HEK293 (cell line): ENCODE results near the gene LRP1.

Source experiments
- BCL11A ChIP-seq: fragments of 450-650 bp; formaldehyde crosslinking; IDR thresholded peaks from 2 replicates; pipeline ENCODE4 v1.5.1; 2016; ENCODE audit warnings: low read depth, missing biosample characterization, missing genetic modification characterization
- OVOL3 ChIP-seq: fragments of 450-650 bp; formaldehyde crosslinking; IDR thresholded peaks from 2 replicates; pipeline ENCODE4 v1.5.1; 2016; ENCODE audit warnings: missing biosample characterization, missing genetic modification characterization
- REPIN1 ChIP-seq: fragments of 450-650 bp; formaldehyde crosslinking; IDR thresholded peaks from 2 replicates; pipeline ENCODE4 v1.5.1; 2017; ENCODE audit warnings: missing biosample characterization, missing genetic modification characterization, low read depth
- SALL2 ChIP-seq: fragments of 450-650 bp; formaldehyde crosslinking; IDR thresholded peaks from 2 replicates; pipeline ENCODE4 v1.5.0; 2017; ENCODE audit warnings: missing biosample characterization, mild to moderate bottlenecking, missing genetic modification characterization, borderline replicate concordance
- SP7 ChIP-seq: fragments of 450-650 bp; formaldehyde crosslinking; IDR thresholded peaks from 2 replicates; pipeline ENCODE4 v1.5.1; 2016; ENCODE audit warnings: missing biosample characterization, missing genetic modification characterization
- YY2 ChIP-seq: fragments of 450-650 bp; formaldehyde crosslinking; IDR thresholded peaks from 2 replicates; pipeline ENCODE4 v1.5.1; 2016; ENCODE audit warnings: missing biosample characterization, missing genetic modification characterization
- ZBTB48 ChIP-seq: fragments of 450-650 bp; formaldehyde crosslinking; IDR thresholded peaks from 2 replicates; pipeline ENCODE4 v1.5.1; 2016; ENCODE audit warnings: missing biosample characterization, missing genetic modification characterization
- ZEB2 ChIP-seq: fragments of 450-650 bp; formaldehyde crosslinking; IDR thresholded peaks from 2 replicates; pipeline ENCODE4 v1.5.1; 2016; ENCODE audit warnings: missing biosample characterization, missing genetic modification characterization
- ZNF121 ChIP-seq: fragments of 450-650 bp; formaldehyde crosslinking; IDR thresholded peaks from 2 replicates; pipeline ENCODE4 v1.5.1; 2016; ENCODE audit warnings: missing biosample characterization, missing genetic modification characterization
- ZNF223 ChIP-seq: fragments of 450-650 bp; formaldehyde crosslinking; IDR thresholded peaks from 2 replicates; pipeline ENCODE4 v1.5.1; 2016; ENCODE audit warnings: missing biosample characterization, missing genetic modification characterization
- ZNF248 ChIP-seq: fragments of 450-650 bp; formaldehyde crosslinking; IDR thresholded peaks from 2 replicates; pipeline ENCODE4 v1.5.1; 2017; ENCODE audit warnings: missing biosample characterization, missing genetic modification characterization
- ZNF324 ChIP-seq: fragments of 450-650 bp; formaldehyde crosslinking; IDR thresholded peaks from 2 replicates; pipeline ENCODE4 v1.5.1; 2016; ENCODE audit warnings: missing biosample characterization, missing genetic modification characterization
- ZNF366 ChIP-seq: fragments of 450-650 bp; formaldehyde crosslinking; conservative IDR thresholded peaks from 2 replicates; pipeline ENCODE4 v1.5.1; 2016; ENCODE audit warnings: missing biosample characterization, missing genetic modification characterization
- ZNF571 ChIP-seq: fragments of 450-650 bp; formaldehyde crosslinking; IDR thresholded peaks from 2 replicates; pipeline ENCODE4 v1.5.0; 2017; ENCODE audit warnings: missing biosample characterization, missing genetic modification characterization
- ZNF600 ChIP-seq: fragments of 450-650 bp; formaldehyde crosslinking; IDR thresholded peaks from 2 replicates; pipeline ENCODE4 v1.5.1; 2016; ENCODE audit warnings: missing biosample characterization, missing genetic modification characterization
- ZNF629 ChIP-seq: fragments of 450-650 bp; formaldehyde crosslinking; IDR thresholded peaks from 2 replicates; pipeline ENCODE4 v1.5.1; 2017; ENCODE audit warnings: missing biosample characterization, missing genetic modification characterization
- ZNF654 ChIP-seq: fragments of 450-650 bp; formaldehyde crosslinking; IDR thresholded peaks from 2 replicates; pipeline ENCODE4 v1.5.1; 2016; ENCODE audit warnings: low read depth, missing biosample characterization, missing genetic modification characterization
- ZNF660 ChIP-seq: fragments of 450-650 bp; IDR thresholded peaks from 2 replicates; pipeline ENCODE4 v1.5.1; 2018; ENCODE audit warnings: missing biosample characterization, mild to moderate bottlenecking, missing genetic modification characterization
- ZSCAN23 ChIP-seq: fragments of 450-650 bp; formaldehyde crosslinking; IDR thresholded peaks from 2 replicates; pipeline ENCODE4 v1.5.1; 2016; ENCODE audit warnings: missing biosample characterization, missing genetic modification characterization
- TF ChIP-seq, protein P1 (sequence below): fragments of 450-650 bp; formaldehyde crosslinking; IDR thresholded peaks from 2 replicates; pipeline ENCODE4 v1.5.1; 2016; ENCODE audit warnings: missing biosample characterization, missing genetic modification characterization
- TF ChIP-seq, protein P2 (sequence below): fragments of 450-650 bp; formaldehyde crosslinking; IDR thresholded peaks from 2 replicates; pipeline ENCODE4 v1.5.1; 2016; ENCODE audit warnings: missing biosample characterization, missing genetic modification characterization
- TF ChIP-seq, protein P3 (sequence below): fragments of 450-650 bp; formaldehyde crosslinking; IDR thresholded peaks from 2 replicates; pipeline ENCODE4 v1.5.1; 2016; ENCODE audit warnings: missing biosample characterization, missing genetic modification characterization
- TF ChIP-seq, protein P4 (sequence below): fragments of 450-650 bp; formaldehyde crosslinking; IDR thresholded peaks from 2 replicates; pipeline ENCODE4 v1.5.1; 2016; ENCODE audit warnings: missing biosample characterization, missing genetic modification characterization
- TF ChIP-seq, protein P5 (sequence below): fragments of 450-650 bp; formaldehyde crosslinking; IDR thresholded peaks from 2 replicates; pipeline ENCODE4 v1.5.1; 2016; ENCODE audit warnings: missing biosample characterization, missing genetic modification characterization
- TF ChIP-seq, protein P6 (sequence below): fragments of 450-650 bp; formaldehyde crosslinking; IDR thresholded peaks from 2 replicates; pipeline ENCODE4 v1.5.1; 2016; ENCODE audit warnings: missing biosample characterization, missing genetic modification characterization, borderline replicate concordance

Gene LRP1

DNA sequence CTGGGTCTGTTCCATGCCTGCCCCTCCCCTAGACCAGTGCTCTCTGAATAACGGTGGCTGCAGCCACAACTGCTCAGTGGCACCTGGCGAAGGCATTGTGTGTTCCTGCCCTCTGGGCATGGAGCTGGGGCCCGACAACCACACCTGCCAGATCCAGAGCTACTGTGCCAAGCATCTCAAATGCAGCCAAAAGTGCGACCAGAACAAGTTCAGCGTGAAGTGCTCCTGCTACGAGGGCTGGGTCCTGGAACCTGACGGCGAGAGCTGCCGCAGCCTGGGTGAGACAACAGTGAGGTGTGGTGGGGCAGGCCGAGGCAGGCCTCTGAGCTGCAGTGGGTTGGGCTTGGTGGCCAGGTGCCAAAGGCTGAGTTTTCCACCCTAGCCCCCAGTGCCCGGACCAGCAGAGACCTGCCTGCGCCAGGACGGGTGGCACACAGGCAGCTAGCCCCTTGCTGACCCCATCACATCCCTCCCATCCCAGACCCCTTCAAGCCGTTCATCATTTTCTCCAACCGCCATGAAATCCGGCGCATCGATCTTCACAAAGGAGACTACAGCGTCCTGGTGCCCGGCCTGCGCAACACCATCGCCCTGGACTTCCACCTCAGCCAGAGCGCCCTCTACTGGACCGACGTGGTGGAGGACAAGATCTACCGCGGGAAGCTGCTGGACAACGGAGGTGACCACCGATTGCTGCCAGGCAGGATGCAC lies 47.3 kb downstream of the LRP1 start (continued):
- TF ChIP-seq, protein P1, sequence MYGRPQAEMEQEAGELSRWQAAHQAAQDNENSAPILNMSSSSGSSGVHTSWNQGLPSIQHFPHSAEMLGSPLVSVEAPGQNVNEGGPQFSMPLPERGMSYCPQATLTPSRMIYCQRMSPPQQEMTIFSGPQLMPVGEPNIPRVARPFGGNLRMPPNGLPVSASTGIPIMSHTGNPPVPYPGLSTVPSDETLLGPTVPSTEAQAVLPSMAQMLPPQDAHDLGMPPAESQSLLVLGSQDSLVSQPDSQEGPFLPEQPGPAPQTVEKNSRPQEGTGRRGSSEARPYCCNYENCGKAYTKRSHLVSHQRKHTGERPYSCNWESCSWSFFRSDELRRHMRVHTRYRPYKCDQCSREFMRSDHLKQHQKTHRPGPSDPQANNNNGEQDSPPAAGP (tag by site-specific recombination), result peak; percentile 81
- peak; percentile 87 for TF ChIP-seq ZNF223 (tag by site-specific recombination)
- TF ChIP-seq, protein P2, sequence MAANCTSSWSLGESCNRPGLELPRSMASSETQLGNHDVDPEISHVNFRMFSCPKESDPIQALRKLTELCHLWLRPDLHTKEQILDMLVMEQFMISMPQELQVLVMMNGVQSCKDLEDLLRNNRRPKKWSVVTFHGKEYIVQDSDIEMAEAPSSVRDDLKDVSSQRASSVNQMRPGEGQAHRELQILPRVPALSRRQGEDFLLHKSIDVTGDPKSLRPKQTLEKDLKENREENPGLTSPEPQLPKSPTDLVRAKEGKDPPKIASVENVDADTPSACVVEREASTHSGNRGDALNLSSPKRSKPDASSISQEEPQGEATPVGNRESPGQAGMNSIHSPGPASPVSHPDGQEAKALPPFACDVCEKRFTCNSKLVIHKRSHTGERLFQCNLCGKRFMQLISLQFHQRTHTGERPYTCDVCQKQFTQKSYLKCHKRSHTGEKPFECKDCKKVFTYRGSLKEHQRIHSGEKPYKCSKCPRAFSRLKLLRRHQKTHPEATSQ (tag by site-specific recombination), result 0 out of 2 replicates have a peak, but pooled peaks have one; percentile 45
- TF ChIP-seq ZNF324 (tag by site-specific recombination), result peak; percentile 75; the same call in 1 of the 2 replicates
- TF ChIP-seq, protein P3, sequence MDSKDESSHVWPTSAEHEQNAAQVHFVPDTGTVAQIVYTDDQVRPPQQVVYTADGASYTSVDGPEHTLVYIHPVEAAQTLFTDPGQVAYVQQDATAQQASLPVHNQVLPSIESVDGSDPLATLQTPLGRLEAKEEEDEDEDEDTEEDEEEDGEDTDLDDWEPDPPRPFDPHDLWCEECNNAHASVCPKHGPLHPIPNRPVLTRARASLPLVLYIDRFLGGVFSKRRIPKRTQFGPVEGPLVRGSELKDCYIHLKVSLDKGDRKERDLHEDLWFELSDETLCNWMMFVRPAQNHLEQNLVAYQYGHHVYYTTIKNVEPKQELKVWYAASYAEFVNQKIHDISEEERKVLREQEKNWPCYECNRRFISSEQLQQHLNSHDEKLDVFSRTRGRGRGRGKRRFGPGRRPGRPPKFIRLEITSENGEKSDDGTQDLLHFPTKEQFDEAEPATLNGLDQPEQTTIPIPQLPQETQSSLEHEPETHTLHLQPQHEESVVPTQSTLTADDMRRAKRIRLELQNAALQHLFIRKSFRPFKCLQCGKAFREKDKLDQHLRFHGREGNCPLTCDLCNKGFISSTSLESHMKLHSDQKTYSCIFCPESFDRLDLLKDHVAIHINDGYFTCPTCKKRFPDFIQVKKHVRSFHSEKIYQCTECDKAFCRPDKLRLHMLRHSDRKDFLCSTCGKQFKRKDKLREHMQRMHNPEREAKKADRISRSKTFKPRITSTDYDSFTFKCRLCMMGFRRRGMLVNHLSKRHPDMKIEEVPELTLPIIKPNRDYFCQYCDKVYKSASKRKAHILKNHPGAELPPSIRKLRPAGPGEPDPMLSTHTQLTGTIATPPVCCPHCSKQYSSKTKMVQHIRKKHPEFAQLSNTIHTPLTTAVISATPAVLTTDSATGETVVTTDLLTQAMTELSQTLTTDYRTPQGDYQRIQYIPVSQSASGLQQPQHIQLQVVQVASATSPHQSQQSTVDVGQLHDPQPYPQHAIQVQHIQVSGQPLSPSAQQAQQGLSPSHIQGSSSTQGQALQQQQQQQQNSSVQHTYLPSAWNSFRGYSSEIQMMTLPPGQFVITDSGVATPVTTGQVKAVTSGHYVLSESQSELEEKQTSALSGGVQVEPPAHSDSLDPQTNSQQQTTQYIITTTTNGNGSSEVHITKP (tag by site-specific recombination), result peak; percentile 85
- TF ChIP-seq OVOL3 (tag by site-specific recombination), result no peak
- TF ChIP-seq ZBTB48 (tag by site-specific recombination), result peak; percentile 71
- TF ChIP-seq ZNF366 (tag by site-specific recombination), result peak; percentile 56; the same call in 1 of the 2 replicates
- TF ChIP-seq REPIN1, result no peak
- no peak for TF ChIP-seq ZNF248 (tag by site-specific recombination)
- TF ChIP-seq, protein P4, sequence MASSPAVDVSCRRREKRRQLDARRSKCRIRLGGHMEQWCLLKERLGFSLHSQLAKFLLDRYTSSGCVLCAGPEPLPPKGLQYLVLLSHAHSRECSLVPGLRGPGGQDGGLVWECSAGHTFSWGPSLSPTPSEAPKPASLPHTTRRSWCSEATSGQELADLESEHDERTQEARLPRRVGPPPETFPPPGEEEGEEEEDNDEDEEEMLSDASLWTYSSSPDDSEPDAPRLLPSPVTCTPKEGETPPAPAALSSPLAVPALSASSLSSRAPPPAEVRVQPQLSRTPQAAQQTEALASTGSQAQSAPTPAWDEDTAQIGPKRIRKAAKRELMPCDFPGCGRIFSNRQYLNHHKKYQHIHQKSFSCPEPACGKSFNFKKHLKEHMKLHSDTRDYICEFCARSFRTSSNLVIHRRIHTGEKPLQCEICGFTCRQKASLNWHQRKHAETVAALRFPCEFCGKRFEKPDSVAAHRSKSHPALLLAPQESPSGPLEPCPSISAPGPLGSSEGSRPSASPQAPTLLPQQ (tag by site-specific recombination), result peak; percentile 51; the same call in 1 of the 2 replicates
- peak; percentile 58 for TF ChIP-seq ZNF654
- TF ChIP-seq SP7 (tag by site-specific recombination), result peak; percentile 87
- TF ChIP-seq ZNF121, result 0 out of 2 replicates have a peak, but pooled peaks have one; percentile 36
- TF ChIP-seq ZNF600 (tag by site-specific recombination), result peak; percentile 96
- 0 out of 2 replicates have a peak, but pooled peaks have one; percentile 65 for TF ChIP-seq ZSCAN23 (tag by site-specific recombination)
- TF ChIP-seq, protein P5, sequence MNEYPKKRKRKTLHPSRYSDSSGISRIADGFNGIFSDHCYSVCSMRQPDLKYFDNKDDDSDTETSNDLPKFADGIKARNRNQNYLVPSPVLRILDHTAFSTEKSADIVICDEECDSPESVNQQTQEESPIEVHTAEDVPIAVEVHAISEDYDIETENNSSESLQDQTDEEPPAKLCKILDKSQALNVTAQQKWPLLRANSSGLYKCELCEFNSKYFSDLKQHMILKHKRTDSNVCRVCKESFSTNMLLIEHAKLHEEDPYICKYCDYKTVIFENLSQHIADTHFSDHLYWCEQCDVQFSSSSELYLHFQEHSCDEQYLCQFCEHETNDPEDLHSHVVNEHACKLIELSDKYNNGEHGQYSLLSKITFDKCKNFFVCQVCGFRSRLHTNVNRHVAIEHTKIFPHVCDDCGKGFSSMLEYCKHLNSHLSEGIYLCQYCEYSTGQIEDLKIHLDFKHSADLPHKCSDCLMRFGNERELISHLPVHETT (tag by site-specific recombination), result peak; percentile 17; the same call in 1 of the 2 replicates
- no peak for TF ChIP-seq ZNF660
- peak; percentile 55; the same call in 1 of the 2 replicates for TF ChIP-seq ZEB2
- TF ChIP-seq ZNF629 (tag by site-specific recombination), result peak; percentile 41; the same call in 1 of the 2 replicates
- TF ChIP-seq ZNF571, result no peak
- TF ChIP-seq SALL2 (tag by site-specific recombination), result no peak
- TF ChIP-seq BCL11A (tag by site-specific recombination), result peak; percentile 85; the same call in 1 of the 2 replicates
- peak; percentile 74 for TF ChIP-seq YY2 (tag by site-specific recombination)
- TF ChIP-seq, protein P6, sequence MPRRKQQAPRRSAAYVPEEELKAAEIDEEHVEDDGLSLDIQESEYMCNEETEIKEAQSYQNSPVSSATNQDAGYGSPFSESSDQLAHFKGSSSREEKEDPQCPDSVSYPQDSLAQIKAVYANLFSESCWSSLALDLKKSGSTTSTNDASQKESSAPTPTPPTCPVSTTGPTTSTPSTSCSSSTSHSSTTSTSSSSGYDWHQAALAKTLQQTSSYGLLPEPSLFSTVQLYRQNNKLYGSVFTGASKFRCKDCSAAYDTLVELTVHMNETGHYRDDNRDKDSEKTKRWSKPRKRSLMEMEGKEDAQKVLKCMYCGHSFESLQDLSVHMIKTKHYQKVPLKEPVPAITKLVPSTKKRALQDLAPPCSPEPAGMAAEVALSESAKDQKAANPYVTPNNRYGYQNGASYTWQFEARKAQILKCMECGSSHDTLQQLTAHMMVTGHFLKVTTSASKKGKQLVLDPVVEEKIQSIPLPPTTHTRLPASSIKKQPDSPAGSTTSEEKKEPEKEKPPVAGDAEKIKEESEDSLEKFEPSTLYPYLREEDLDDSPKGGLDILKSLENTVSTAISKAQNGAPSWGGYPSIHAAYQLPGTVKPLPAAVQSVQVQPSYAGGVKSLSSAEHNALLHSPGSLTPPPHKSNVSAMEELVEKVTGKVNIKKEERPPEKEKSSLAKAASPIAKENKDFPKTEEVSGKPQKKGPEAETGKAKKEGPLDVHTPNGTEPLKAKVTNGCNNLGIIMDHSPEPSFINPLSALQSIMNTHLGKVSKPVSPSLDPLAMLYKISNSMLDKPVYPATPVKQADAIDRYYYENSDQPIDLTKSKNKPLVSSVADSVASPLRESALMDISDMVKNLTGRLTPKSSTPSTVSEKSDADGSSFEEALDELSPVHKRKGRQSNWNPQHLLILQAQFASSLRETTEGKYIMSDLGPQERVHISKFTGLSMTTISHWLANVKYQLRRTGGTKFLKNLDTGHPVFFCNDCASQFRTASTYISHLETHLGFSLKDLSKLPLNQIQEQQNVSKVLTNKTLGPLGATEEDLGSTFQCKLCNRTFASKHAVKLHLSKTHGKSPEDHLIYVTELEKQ (tag by site-specific recombination), result no peak
